Measurements from ENCODE around the gene CAMLG.

Gene CAMLG

GRCh38 chr5:134772461-134773125 is 34.2 kb downstream of the CAMLG start:
- H3K36me3 ChIP-seq (ENCODE audit: control insufficient read depth in 5 of 5, insufficient read depth in 5 of 5, low read length in 5 of 5) = peaks cover 12 to 74% (median 51%) of the 10 kb centered on the region in 5 donors

GRCh38 chr5:134777366-134777765 is 39.0 kb downstream of the CAMLG start:
- peaks cover 28 to 81% (median 65%) of the 10 kb centered on the region in 5 donors for H3K36me3 ChIP-seq (ENCODE audit: control insufficient read depth in 5 of 5, insufficient read depth in 5 of 5, low read length in 5 of 5)
- H3K9ac ChIP-seq (ENCODE audit: low read length in 5 of 5) = no peak overlapping the region
- H3K4me1 ChIP-seq (ENCODE audit: control insufficient read depth in 5 of 5, insufficient read depth in 5 of 5, low read length in 5 of 5) = no peaks in the 10 kb centered on the region
- H3K27me3 ChIP-seq (ENCODE audit: control insufficient read depth in 5 of 5, insufficient read depth in 4 of 5, low read length in 5 of 5) = no peaks in the 10 kb centered on the region
- H3K4me3 ChIP-seq (ENCODE audit: low read depth in 1 of 5, low read length in 5 of 5) = no peak overlapping the region
- H3K27ac ChIP-seq (ENCODE audit: low read depth, low read length) = no peak overlapping the region
- no peaks in the 10 kb centered on the region for H3K9me3 ChIP-seq (ENCODE audit: control insufficient read depth in 5 of 5, low read length in 5 of 5)

More at GRCh38 chr5:134772461-134773125, 34.2 kb downstream of the CAMLG start:
- no peaks in the 10 kb centered on the region for H3K9me3 ChIP-seq (ENCODE audit: control insufficient read depth in 5 of 5, low read length in 5 of 5)
- H3K4me1 ChIP-seq (ENCODE audit: control insufficient read depth in 5 of 5, insufficient read depth in 5 of 5, low read length in 5 of 5) = peaks cover 0 to 2% (median 0%) of the 10 kb centered on the region in 5 donors
- no peak overlapping the region for H3K27ac ChIP-seq (ENCODE audit: low read depth, low read length)
- H3K4me3 ChIP-seq (ENCODE audit: low read depth in 1 of 5, low read length in 5 of 5) = no peak overlapping the region
- H3K9ac ChIP-seq (ENCODE audit: low read length in 5 of 5) = no peak overlapping the region
- H3K27me3 ChIP-seq (ENCODE audit: control insufficient read depth in 5 of 5, insufficient read depth in 4 of 5, low read length in 5 of 5) = no peaks in the 10 kb centered on the region

- Histone ChIP-seq H3K36me3 (ENCODE audit: control insufficient read depth in 5 of 5, insufficient read depth in 5 of 5, low read length in 5 of 5) (peaks cover 48 to 81% (median 69%) of the 10 kb centered on the region in 5 donors), H3K27me3 (ENCODE audit: control insufficient read depth in 5 of 5, insufficient read depth in 4 of 5, low read length in 5 of 5) (no peaks in the 10 kb centered on the region), H3K4me1 (ENCODE audit: control insufficient read depth in 5 of 5, insufficient read depth in 5 of 5, low read length in 5 of 5) (no peaks in the 10 kb centered on the region), H3K4me3 (ENCODE audit: low read depth in 1 of 5, low read length in 5 of 5) (no peak overlapping the region), H3K9me3 (ENCODE audit: control insufficient read depth in 5 of 5, low read length in 5 of 5) (no peaks in the 10 kb centered on the region), H3K27ac (ENCODE audit: low read depth, low read length) (no peak overlapping the region), H3K9ac (ENCODE audit: low read length in 5 of 5) (no peak overlapping the region)
Observed at GRCh38 chr5:134784241-134784920, 46.0 kb downstream of the CAMLG start.

- no peak overlapping the region for H3K4me3 ChIP-seq (ENCODE audit: low read depth in 1 of 5, low read length in 5 of 5)
- H3K9me3 ChIP-seq (ENCODE audit: control insufficient read depth in 5 of 5, low read length in 5 of 5) = no peaks in the 10 kb centered on the region
- peaks cover 51 to 82% (median 69%) of the 10 kb centered on the region in 5 donors for H3K36me3 ChIP-seq (ENCODE audit: control insufficient read depth in 5 of 5, insufficient read depth in 5 of 5, low read length in 5 of 5)
- H3K9ac ChIP-seq (ENCODE audit: low read length in 5 of 5) = no peak overlapping the region
- no peaks in the 10 kb centered on the region for H3K4me1 ChIP-seq (ENCODE audit: control insufficient read depth in 5 of 5, insufficient read depth in 5 of 5, low read length in 5 of 5)
- no peaks in the 10 kb centered on the region for H3K27me3 ChIP-seq (ENCODE audit: control insufficient read depth in 5 of 5, insufficient read depth in 4 of 5, low read length in 5 of 5)
- H3K27ac ChIP-seq (ENCODE audit: low read depth, low read length) = no peak overlapping the region
Observed at GRCh38 chr5:134784946-134785620, 46.7 kb downstream of the CAMLG start.

- H3K27me3 ChIP-seq (ENCODE audit: control insufficient read depth in 5 of 5, insufficient read depth in 4 of 5, low read length in 5 of 5) = no peaks in the 10 kb centered on the region
- H3K4me1 ChIP-seq (ENCODE audit: control insufficient read depth in 5 of 5, insufficient read depth in 5 of 5, low read length in 5 of 5) = no peaks in the 10 kb centered on the region
- no peak overlapping the region for H3K9ac ChIP-seq (ENCODE audit: low read length in 5 of 5)
- H3K4me3 ChIP-seq (ENCODE audit: low read depth in 1 of 5, low read length in 5 of 5) = no peak overlapping the region
- peaks cover 55 to 85% (median 72%) of the 10 kb centered on the region in 5 donors for H3K36me3 ChIP-seq (ENCODE audit: control insufficient read depth in 5 of 5, insufficient read depth in 5 of 5, low read length in 5 of 5)
- no peaks in the 10 kb centered on the region for H3K9me3 ChIP-seq (ENCODE audit: control insufficient read depth in 5 of 5, low read length in 5 of 5)
- H3K27ac ChIP-seq (ENCODE audit: low read depth, low read length) = no peak overlapping the region
Observed at GRCh38 chr5:134787692-134788091, 49.3 kb downstream of the CAMLG start.

GRCh38 chr5:134791580-134791979 is 53.2 kb downstream of the CAMLG start:
- Histone ChIP-seq H3K36me3 (ENCODE audit: control insufficient read depth in 5 of 5, insufficient read depth in 5 of 5, low read length in 5 of 5) (peaks cover 52 to 82% (median 64%) of the 10 kb centered on the region in 5 donors), H3K4me1 (ENCODE audit: control insufficient read depth in 5 of 5, insufficient read depth in 5 of 5, low read length in 5 of 5) (no peaks in the 10 kb centered on the region)

GRCh38 chr5:134792286-134792685 is 53.9 kb downstream of the CAMLG start:
- no peaks in the 10 kb centered on the region for H3K9me3 ChIP-seq (ENCODE audit: control insufficient read depth in 5 of 5, low read length in 5 of 5)
- no peak overlapping the region for H3K4me3 ChIP-seq (ENCODE audit: low read depth in 1 of 5, low read length in 5 of 5)
- no peak overlapping the region for H3K9ac ChIP-seq (ENCODE audit: low read length in 5 of 5)
- no peaks in the 10 kb centered on the region for H3K27me3 ChIP-seq (ENCODE audit: control insufficient read depth in 5 of 5, insufficient read depth in 4 of 5, low read length in 5 of 5)
- peaks cover 50 to 79% (median 60%) of the 10 kb centered on the region in 5 donors for H3K36me3 ChIP-seq (ENCODE audit: control insufficient read depth in 5 of 5, insufficient read depth in 5 of 5, low read length in 5 of 5)
- no peaks in the 10 kb centered on the region for H3K4me1 ChIP-seq (ENCODE audit: control insufficient read depth in 5 of 5, insufficient read depth in 5 of 5, low read length in 5 of 5)
- H3K27ac ChIP-seq (ENCODE audit: low read depth, low read length) = no peak overlapping the region

More at GRCh38 chr5:134791580-134791979, 53.2 kb downstream of the CAMLG start:
- Histone ChIP-seq H3K9me3 (ENCODE audit: control insufficient read depth in 5 of 5, low read length in 5 of 5) (no peaks in the 10 kb centered on the region), H3K27me3 (ENCODE audit: control insufficient read depth in 5 of 5, insufficient read depth in 4 of 5, low read length in 5 of 5) (no peaks in the 10 kb centered on the region), H3K4me3 (ENCODE audit: low read depth in 1 of 5, low read length in 5 of 5) (no peak overlapping the region), H3K9ac (ENCODE audit: low read length in 5 of 5) (no peak overlapping the region), H3K27ac (ENCODE audit: low read depth, low read length) (no peak overlapping the region)

GRCh38 chr5:134793111-134793510 is 54.8 kb downstream of the CAMLG start:
- H3K36me3 ChIP-seq (ENCODE audit: control insufficient read depth in 5 of 5, insufficient read depth in 5 of 5, low read length in 5 of 5) = peaks cover 47 to 86% (median 63%) of the 10 kb centered on the region in 5 donors

GRCh38 chr5:134794082-134794481 is 55.7 kb downstream of the CAMLG start:
- H3K27me3 ChIP-seq (ENCODE audit: control insufficient read depth in 5 of 5, insufficient read depth in 4 of 5, low read length in 5 of 5) = no peaks in the 10 kb centered on the region
- H3K36me3 ChIP-seq (ENCODE audit: control insufficient read depth in 5 of 5, insufficient read depth in 5 of 5, low read length in 5 of 5) = peaks cover 51 to 89% (median 72%) of the 10 kb centered on the region in 5 donors
- H3K27ac ChIP-seq (ENCODE audit: low read depth, low read length) = no peak overlapping the region
- H3K9ac ChIP-seq (ENCODE audit: low read length in 5 of 5) = no peak overlapping the region
- no peaks in the 10 kb centered on the region for H3K9me3 ChIP-seq (ENCODE audit: control insufficient read depth in 5 of 5, low read length in 5 of 5)
- H3K4me3 ChIP-seq (ENCODE audit: low read depth in 1 of 5, low read length in 5 of 5) = no peak overlapping the region
- no peaks in the 10 kb centered on the region for H3K4me1 ChIP-seq (ENCODE audit: control insufficient read depth in 5 of 5, insufficient read depth in 5 of 5, low read length in 5 of 5)

More at GRCh38 chr5:134793111-134793510, 54.8 kb downstream of the CAMLG start:
- no peak overlapping the region for H3K4me3 ChIP-seq (ENCODE audit: low read depth in 1 of 5, low read length in 5 of 5)
- H3K9me3 ChIP-seq (ENCODE audit: control insufficient read depth in 5 of 5, low read length in 5 of 5) = no peaks in the 10 kb centered on the region
- H3K9ac ChIP-seq (ENCODE audit: low read length in 5 of 5) = no peak overlapping the region
- H3K4me1 ChIP-seq (ENCODE audit: control insufficient read depth in 5 of 5, insufficient read depth in 5 of 5, low read length in 5 of 5) = no peaks in the 10 kb centered on the region
- no peak overlapping the region for H3K27ac ChIP-seq (ENCODE audit: low read depth, low read length)
- H3K27me3 ChIP-seq (ENCODE audit: control insufficient read depth in 5 of 5, insufficient read depth in 4 of 5, low read length in 5 of 5) = no peaks in the 10 kb centered on the region

- no peak overlapping the region for H3K9ac ChIP-seq (ENCODE audit: low read length in 5 of 5)
- H3K27me3 ChIP-seq (ENCODE audit: control insufficient read depth in 5 of 5, insufficient read depth in 4 of 5, low read length in 5 of 5) = no peaks in the 10 kb centered on the region
- no peak overlapping the region for H3K4me3 ChIP-seq (ENCODE audit: low read depth in 1 of 5, low read length in 5 of 5)
- H3K27ac ChIP-seq (ENCODE audit: low read depth, low read length) = no peak overlapping the region
- no peaks in the 10 kb centered on the region for H3K4me1 ChIP-seq (ENCODE audit: control insufficient read depth in 5 of 5, insufficient read depth in 5 of 5, low read length in 5 of 5)
- H3K9me3 ChIP-seq (ENCODE audit: control insufficient read depth in 5 of 5, low read length in 5 of 5) = no peaks in the 10 kb centered on the region
- H3K36me3 ChIP-seq (ENCODE audit: control insufficient read depth in 5 of 5, insufficient read depth in 5 of 5, low read length in 5 of 5) = peaks cover 50 to 88% (median 72%) of the 10 kb centered on the region in 5 donors
Observed at GRCh38 chr5:134794819-134795218, 56.5 kb downstream of the CAMLG start.

Data from subcutaneous abdominal adipose tissue (tissue), 5 donors.